ENCODE measurements around the gene TXNDC15. TPM values are rescaled to one million over a fixed set of nuclear protein-coding genes. Genes with fewer than 3 reads are reported as not detected.
"Not testable (repeated sequence)": the region's sequence is repeated elsewhere in the genome, so short reads cannot be mapped to it uniquely, and the experiment has no call there.

TXNDC15 gene
- total RNA-seq: 133 TPM
- polyA plus RNA-seq: 94.2 TPM

- Histone ChIP-seq H3K4me3 (ENCODE audit: low read depth, low read length) (peak within 1 kb of the TSS; percentile 67), H3K36me3 (ENCODE audit: insufficient read depth) (no peaks in the 10 kb centered on the region), H3K4me1 (ENCODE audit: insufficient read depth) (no peaks in the 10 kb centered on the region), H3K27ac (ENCODE audit: low read depth) (peak within 1 kb of the TSS; percentile 96)
- WGBS: 2% methylated on average over 79 of the region's 79 CpGs
- peak; percentile 56 for DNase-seq (ENCODE audit: extremely low spot score)
Measured at GRCh38 chr5:134873987-134874830, at the start of gene TXNDC15. Gene TXNDC15, plus strand, starts transcription at chr5:134874371. Its CDS starts 57 bp downstream, at chr5:134874428.

- WGBS: 97% methylated on average over 1 of the region's 1 CpG
- Histone ChIP-seq H3K4me3 (ENCODE audit: low read depth, low read length) (no peak overlapping the region), H3K36me3 (ENCODE audit: insufficient read depth) (peaks cover 6% of the 10 kb centered on the region), H3K27ac (ENCODE audit: low read depth) (no peak overlapping the region), H3K4me1 (ENCODE audit: insufficient read depth) (no peaks in the 10 kb centered on the region)
- DNase-seq (ENCODE audit: extremely low spot score): no peak
Measured at GRCh38 chr5:134824681-134825080, 49.5 kb upstream of the TXNDC15 start.

GRCh38 chr5:134825212-134825611, 49.0 kb upstream of the TXNDC15 start:
- H3K36me3 ChIP-seq (ENCODE audit: insufficient read depth): peaks cover 6% of the 10 kb centered on the region
- 90% methylated on average over 7 of the region's 7 CpGs for WGBS
- H3K4me3 ChIP-seq (ENCODE audit: low read depth, low read length): no peak overlapping the region
- no peaks in the 10 kb centered on the region for H3K4me1 ChIP-seq (ENCODE audit: insufficient read depth)
- no peak overlapping the region for H3K27ac ChIP-seq (ENCODE audit: low read depth)
- no peak for DNase-seq (ENCODE audit: extremely low spot score)

- no peaks in the 10 kb centered on the region for H3K4me1 ChIP-seq (ENCODE audit: insufficient read depth)
- no peak overlapping the region for H3K27ac ChIP-seq (ENCODE audit: low read depth)
- WGBS: 68% methylated on average over 3 of the region's 3 CpGs
- no peak for DNase-seq (ENCODE audit: extremely low spot score)
- H3K36me3 ChIP-seq (ENCODE audit: insufficient read depth): peaks cover 1% of the 10 kb centered on the region
- no peak overlapping the region for H3K4me3 ChIP-seq (ENCODE audit: low read depth, low read length)
Measured at GRCh38 chr5:134833340-134834032, 40.7 kb upstream of the TXNDC15 start.

GRCh38 chr5:134835623-134836022, 38.5 kb upstream of the TXNDC15 start:
- WGBS: 98% methylated on average over 2 of the region's 2 CpGs
- no peak for DNase-seq (ENCODE audit: extremely low spot score)
- Histone ChIP-seq H3K36me3 (ENCODE audit: insufficient read depth) (peaks cover 1% of the 10 kb centered on the region), H3K27ac (ENCODE audit: low read depth) (no peak overlapping the region), H3K4me3 (ENCODE audit: low read depth, low read length) (no peak overlapping the region), H3K4me1 (ENCODE audit: insufficient read depth) (no peaks in the 10 kb centered on the region)

- WGBS: 96% methylated on average over 3 of the region's 3 CpGs
- Histone ChIP-seq H3K4me1 (ENCODE audit: insufficient read depth) (no peaks in the 10 kb centered on the region), H3K27ac (ENCODE audit: low read depth) (no peak overlapping the region), H3K4me3 (ENCODE audit: low read depth, low read length) (no peak overlapping the region), H3K36me3 (ENCODE audit: insufficient read depth) (peaks cover 3% of the 10 kb centered on the region)
- DNase-seq (ENCODE audit: extremely low spot score): no peak
Measured at GRCh38 chr5:134837530-134838181, 36.5 kb upstream of the TXNDC15 start.

GRCh38 chr5:134838361-134838760, 35.8 kb upstream of the TXNDC15 start:
- not testable (repeated sequence) for H3K36me3 ChIP-seq (ENCODE audit: insufficient read depth); DNase-seq (ENCODE audit: extremely low spot score); H3K4me1 ChIP-seq (ENCODE audit: insufficient read depth); H3K4me3 ChIP-seq (ENCODE audit: low read depth, low read length); H3K27ac ChIP-seq (ENCODE audit: low read depth)
- WGBS: 88% methylated on average over 9 of the region's 9 CpGs

GRCh38 chr5:134840811-134841210, 33.4 kb upstream of the TXNDC15 start:
- DNase-seq (ENCODE audit: extremely low spot score): no peak
- Histone ChIP-seq H3K27ac (ENCODE audit: low read depth) (no peak overlapping the region), H3K4me1 (ENCODE audit: insufficient read depth) (no peaks in the 10 kb centered on the region), H3K36me3 (ENCODE audit: insufficient read depth) (peaks cover 2% of the 10 kb centered on the region), H3K4me3 (ENCODE audit: low read depth, low read length) (no peak overlapping the region)
- WGBS: 93% methylated on average over 3 of the region's 3 CpGs

- no peak overlapping the region for H3K27ac ChIP-seq (ENCODE audit: low read depth)
Measured at GRCh38 chr5:134844252-134844651, 29.9 kb upstream of the TXNDC15 start.

GRCh38 chr5:134845335-134845851, 28.8 kb upstream of the TXNDC15 start:
- 4% methylated on average over 12 of the region's 12 CpGs for WGBS
- DNase-seq (ENCODE audit: extremely low spot score): no peak
- Histone ChIP-seq H3K36me3 (ENCODE audit: insufficient read depth) (peaks cover 1% of the 10 kb centered on the region), H3K4me1 (ENCODE audit: insufficient read depth) (peaks cover 1% of the 10 kb centered on the region), H3K4me3 (ENCODE audit: low read depth, low read length) (peak overlapping the region; percentile 66), H3K27ac (ENCODE audit: low read depth) (peak overlapping the region; percentile 79)

More at GRCh38 chr5:134844252-134844651, 29.9 kb upstream of the TXNDC15 start:
- no peak for DNase-seq (ENCODE audit: extremely low spot score)
- peaks cover 1% of the 10 kb centered on the region for H3K36me3 ChIP-seq (ENCODE audit: insufficient read depth)
- WGBS: 90% methylated on average over 1 of the region's 1 CpG
- peaks cover 1% of the 10 kb centered on the region for H3K4me1 ChIP-seq (ENCODE audit: insufficient read depth)
- no peak overlapping the region for H3K4me3 ChIP-seq (ENCODE audit: low read depth, low read length)

GRCh38 chr5:134845852-134846640, 28.1 kb upstream of the TXNDC15 start, which contains the start of gene C5orf24:
Gene C5orf24, plus strand, starts transcription at chr5:134845968. Its CDS starts 8,933 bp downstream, at chr5:134854901.
- DNase-seq (ENCODE audit: extremely low spot score): peak; percentile 81
- peaks cover 1% of the 10 kb centered on the region for H3K4me1 ChIP-seq (ENCODE audit: insufficient read depth)
- peaks cover 1% of the 10 kb centered on the region for H3K36me3 ChIP-seq (ENCODE audit: insufficient read depth)
- H3K27ac ChIP-seq (ENCODE audit: low read depth): peak within 1 kb of the TSS; percentile 79
- WGBS: under 1% methylated on average over 84 of the region's 84 CpGs
- H3K4me3 ChIP-seq (ENCODE audit: low read depth, low read length): peak within 1 kb of the TSS; percentile 66

GRCh38 chr5:134846641-134846960, 27.6 kb upstream of the TXNDC15 start:
- under 1% methylated on average over 11 of the region's 11 CpGs for WGBS
- Histone ChIP-seq H3K4me1 (ENCODE audit: insufficient read depth) (peaks cover 1% of the 10 kb centered on the region), H3K4me3 (ENCODE audit: low read depth, low read length) (peak overlapping the region; percentile 66), H3K27ac (ENCODE audit: low read depth) (peak overlapping the region; percentile 77), H3K36me3 (ENCODE audit: insufficient read depth) (peaks cover 1% of the 10 kb centered on the region)
- no peak for DNase-seq (ENCODE audit: extremely low spot score)

- not testable (repeated sequence) for DNase-seq (ENCODE audit: extremely low spot score); H3K27ac ChIP-seq (ENCODE audit: low read depth); H3K4me3 ChIP-seq (ENCODE audit: low read depth, low read length); H3K4me1 ChIP-seq (ENCODE audit: insufficient read depth); H3K36me3 ChIP-seq (ENCODE audit: insufficient read depth)
- WGBS: 85% methylated on average over 7 of the region's 7 CpGs
Measured at GRCh38 chr5:134849434-134849933, 24.7 kb upstream of the TXNDC15 start.

All from urinary bladder (tissue), 4 donors.